NCI-H128 (cell line): ENCODE results near the gene CA5A.
"Not testable (repeated sequence)": the region's sequence is repeated elsewhere in the genome, so short reads cannot be mapped to it uniquely, and the experiment has no call there.

Experiments used
- DNase-seq: peaks from one replicate; lab custom pipeline; 2025; ENCODE audit not compliant: unreplicated experiment; lab: John Stamatoyannopoulos, UW

Gene CA5A

DNA sequence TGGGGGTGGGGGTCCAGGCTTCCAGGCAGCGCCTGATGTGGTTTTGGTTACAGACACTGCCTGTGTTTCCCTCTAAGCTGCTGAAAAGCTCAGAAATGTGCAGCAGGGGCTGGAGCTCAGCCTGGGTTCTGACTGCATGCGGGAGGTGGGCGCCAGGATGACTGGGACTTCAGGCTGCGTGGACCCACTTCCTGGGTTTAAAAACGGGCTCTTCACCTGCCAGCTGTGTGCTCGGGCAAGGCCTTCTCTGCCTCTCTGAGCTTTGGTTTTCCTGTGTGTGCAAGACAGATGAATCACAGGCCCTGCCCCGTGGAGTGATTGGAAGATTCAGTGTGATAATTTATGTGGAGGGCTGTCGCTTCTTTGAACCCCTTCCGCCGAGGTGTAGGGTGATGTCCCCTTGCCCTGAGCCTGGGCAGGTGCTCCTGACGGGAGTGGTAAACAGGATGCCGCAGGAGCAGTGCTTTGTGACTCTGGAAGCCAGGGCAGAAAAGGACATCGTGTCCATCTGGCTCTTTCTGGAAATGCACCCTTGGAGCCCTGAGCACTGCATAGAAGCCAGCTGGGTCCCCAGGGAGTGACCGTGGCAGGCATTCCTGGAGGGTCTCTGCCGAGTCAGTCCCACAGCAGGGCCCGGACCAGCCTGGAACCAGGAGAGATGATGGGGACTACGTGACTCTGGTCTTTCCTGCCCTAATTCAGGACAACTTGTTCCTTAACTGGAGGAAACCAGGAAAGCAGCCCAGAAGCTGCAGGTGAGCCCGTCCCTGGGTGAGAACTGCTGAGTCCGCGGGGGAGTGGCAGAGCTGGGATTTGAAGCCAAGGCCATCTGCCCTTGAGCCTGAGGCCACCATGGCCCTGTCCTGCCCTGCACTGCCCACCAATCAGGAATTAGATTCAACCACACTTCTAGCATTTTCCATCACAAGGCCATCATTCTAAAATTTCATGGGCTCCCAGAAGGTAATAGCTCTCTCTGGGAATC lies 38.5 kb downstream of the CA5A start:
- no peak for DNase-seq

DNA sequence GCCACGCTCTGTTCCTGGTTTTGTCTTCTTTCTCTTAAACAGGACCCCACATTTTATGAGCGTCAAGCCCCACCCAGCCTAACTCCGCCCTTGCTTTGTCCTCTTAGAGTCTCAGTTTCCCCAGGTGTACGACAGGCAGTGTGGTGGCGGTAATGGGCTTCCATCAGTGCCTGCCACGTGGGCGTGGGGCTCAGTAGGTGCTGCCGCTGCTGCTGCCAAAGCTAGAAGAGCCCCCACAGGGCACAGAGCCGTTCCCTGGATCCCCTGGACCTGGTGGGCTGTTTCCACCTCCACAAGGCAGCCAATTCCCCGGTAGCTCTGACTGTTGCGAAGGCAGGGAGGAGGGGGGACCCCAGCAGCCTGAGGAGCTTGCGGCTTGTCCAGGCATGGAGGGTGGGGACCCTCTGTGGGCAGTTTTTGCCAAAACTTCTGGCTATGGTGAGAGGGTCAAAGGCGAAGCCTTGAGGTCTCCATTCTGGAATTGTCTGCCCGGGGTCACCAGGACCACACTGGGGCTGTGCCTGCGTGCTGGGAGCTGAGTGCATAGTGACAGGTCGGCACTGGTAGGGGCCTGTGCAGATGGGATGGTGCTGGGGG lies 39.3 kb downstream of the CA5A start:
- not testable (repeated sequence) for DNase-seq

DNA sequence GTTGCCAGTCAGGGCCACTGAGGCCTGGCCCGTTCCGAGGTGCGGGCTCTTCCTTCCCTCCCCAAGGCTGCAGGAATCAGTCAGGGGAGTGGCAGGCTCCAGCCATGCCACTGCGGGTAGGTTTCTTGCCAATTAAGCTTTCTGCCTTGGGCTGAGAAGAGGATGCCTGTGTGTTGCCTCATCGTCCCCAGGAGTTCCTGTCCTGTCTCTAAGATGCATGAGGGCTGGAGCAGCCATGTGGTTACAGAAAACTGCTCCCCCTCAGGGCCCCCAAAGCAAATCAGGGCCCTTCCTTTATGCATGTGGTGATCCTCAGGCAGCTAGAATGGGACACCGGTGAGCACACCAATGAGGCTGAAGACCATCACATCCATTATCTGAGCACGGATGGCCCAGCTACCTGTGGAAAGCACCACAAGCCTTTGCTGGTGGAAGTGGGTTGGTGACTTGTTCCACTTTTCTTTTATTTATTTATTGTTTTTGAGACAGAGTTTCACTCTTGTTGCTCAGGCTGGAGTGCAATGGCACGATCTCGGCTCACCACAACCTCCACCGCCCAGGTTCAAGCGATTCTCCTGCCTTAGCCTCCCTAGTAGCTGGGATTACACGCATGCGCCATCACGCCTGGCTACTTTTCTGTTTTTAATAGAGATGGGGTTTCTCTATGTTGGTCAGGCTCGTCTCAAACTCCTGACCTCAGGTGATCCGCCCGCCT lies 40.0 kb downstream of the CA5A start:
- DNase-seq, result not testable (repeated sequence)

DNA sequence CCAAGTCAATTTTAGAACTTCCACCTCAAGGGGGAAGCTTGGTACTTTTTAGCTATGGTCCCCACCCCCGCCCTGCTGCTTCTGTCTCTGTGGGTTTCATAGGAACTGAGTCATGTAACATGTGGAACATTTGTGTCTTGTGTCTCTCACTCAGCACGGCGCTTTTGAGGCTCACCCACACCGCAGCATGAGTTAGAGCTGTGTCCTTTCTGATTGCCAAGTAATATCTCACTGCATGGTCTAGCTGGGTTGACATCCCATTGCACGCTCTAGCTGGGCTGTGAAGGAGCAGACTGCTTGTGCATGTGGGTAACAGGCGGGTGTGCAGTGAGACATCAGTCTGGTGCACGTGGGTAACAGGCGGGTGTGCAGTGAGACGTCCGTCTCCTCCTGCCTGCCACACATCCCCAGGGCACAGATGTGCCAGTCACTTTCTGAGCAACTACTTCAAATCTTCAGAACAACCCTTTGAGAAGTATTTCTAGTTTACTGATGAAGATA lies 40.6 kb downstream of the CA5A start:
- DNase-seq, result no peak

DNA sequence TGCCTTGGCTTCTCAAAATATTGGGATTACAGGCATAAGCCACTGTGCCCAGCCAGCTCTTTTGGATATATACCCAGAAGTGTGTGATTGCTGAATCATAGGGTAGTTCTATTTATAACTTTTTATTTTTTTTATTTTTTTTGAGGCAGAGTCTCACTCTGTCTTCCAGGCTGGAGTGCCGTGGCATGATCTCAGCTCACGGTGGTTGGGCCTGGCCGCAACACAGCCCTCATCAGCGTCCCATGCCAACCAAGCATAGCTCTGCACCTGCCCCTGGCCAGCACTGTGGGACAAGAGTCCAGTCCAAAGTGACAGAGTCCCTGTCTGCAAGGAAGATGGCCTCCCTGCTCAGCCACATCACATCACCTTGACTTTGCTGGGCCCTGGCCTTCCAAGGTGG lies 42.3 kb downstream of the CA5A start:
- DNase-seq, result not testable (repeated sequence)

DNA sequence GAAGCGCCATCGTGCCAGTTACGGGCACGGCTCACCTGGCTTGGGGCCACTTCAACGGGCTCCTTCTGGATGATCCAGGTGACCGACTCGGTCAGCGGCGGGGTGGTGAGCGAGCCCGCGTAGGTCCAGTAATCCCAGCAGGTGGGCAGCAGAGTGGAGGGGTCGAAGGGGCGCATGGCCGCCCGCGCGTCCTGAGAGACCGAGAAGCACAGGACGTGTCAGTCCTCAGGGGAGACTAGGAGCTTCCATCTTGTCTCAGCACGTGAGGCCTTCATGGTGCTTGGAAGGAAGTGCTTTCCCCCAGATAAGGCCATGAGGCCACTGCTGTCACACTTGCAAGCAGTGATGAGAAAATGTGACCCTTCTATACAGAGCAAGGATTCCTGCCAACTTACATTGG lies 44.6 kb downstream of the CA5A start:
- no peak for DNase-seq

DNA sequence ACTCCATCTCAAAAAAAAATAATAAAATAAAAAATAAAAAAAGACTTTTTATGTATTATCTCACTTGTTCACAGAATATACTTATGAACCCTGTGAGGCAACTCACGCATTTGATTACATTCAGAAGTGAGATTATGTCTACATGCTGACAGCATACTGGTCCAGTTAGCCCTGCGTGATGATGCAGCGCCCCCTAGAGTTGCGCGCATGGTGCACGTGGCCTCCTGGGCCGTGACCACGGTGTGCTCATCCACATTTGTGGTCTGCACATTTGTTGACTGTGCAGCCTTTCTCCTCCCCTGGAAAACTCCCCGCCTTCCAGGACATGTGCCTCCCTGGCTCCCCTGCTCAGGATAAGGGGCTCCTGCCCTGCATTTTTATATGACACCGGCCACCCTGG lies 46.6 kb downstream of the CA5A start:
- DNase-seq, result not testable (repeated sequence)

DNA sequence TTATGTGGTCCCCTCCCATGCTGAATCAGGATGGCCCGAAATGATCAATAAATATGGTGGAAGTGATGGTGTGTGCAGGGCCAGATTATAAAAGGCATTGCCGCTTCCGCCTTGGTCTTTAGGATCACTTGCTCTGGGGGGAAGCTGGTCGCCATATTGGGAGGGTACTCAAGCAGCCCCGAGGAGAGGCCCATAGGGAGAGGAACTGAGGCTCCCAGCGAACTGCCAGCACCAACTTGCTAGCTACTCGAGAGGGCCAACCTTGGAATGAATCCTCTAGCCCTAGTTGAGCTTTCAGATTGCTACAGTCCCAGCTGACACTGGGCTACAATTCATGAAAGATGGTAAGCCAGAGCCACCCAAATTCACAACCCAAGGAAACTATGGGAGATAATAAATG lies 48.0 kb downstream of the CA5A start:
- not testable (repeated sequence) for DNase-seq

DNA sequence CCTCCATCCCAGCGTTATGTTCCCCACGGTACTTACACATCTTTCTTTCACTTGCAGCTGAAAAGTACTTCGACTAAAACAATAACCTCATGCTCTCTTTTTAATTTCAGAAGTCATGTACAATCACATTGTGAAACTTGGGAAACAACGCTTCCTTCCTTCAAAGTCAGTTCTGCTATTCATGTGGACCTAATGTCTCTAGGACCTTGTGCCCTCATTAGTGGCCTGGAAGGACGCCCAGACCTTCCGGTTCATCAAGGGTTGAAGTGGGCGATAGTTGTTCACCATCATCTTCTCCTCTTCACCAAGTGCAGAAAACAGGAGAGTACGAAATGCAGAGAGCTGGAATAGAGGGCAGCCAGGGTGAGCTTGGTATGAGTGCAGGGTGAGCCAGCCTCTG lies 48.4 kb downstream of the CA5A start:
- not testable (repeated sequence) for DNase-seq

DNA sequence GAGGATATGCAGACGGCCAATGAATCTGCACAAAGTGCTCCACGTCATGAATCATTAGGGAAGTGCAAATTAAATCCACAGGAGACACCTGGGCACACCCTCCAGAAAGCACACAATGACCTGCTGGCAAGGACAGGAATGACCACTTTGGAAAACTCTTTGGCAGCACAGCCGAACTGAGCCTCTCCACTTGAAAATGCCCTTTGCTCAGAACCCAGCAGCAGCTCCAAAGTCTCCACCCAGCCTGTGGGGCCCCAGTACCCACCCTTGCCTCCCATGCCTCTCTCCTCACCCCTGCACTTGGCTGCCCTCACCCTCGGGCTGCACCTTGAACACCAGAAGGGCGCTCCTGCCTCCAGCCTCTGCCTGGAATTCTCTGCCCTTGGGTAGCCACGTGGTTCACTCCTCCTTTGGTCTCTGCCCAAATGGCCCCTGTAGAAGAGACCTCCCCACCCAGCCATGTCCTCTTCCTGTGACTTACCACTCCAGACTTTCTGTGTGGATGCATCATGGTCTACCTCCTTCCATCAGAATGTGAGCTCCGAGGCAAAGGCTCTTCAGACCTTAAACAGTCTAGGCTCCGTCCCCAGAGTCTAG lies 50.9 kb downstream of the CA5A start:
- DNase-seq, result not testable (repeated sequence)

DNA sequence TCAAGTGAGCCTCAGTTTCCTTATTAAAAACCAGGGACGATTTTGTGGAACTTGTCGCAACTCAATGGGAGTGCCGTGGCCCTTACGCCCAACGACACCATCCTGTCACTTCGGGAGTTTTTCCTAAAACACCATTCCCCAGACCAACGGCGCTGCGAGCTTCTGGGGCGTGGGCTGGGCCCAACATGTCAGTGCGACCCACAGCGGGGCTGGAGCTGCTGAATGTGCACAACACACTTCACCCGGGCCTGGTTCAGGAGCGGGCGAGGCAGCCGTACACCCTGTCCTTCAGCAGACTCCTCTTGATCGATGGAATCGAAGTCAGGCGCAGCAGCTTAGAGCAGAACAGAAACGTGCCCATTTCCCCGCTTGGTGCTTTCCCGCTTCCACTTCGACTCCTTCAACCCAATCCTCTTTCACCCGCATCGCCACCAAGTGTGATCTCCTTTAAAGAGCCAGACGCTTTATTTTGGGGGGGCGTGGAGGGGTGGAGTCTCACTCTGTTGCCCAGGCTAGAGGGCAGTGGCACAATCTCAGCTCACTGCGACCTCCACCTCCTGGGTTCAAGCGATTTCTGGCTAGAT lies 53.8 kb downstream of the CA5A start:
- DNase-seq, result no peak

DNA sequence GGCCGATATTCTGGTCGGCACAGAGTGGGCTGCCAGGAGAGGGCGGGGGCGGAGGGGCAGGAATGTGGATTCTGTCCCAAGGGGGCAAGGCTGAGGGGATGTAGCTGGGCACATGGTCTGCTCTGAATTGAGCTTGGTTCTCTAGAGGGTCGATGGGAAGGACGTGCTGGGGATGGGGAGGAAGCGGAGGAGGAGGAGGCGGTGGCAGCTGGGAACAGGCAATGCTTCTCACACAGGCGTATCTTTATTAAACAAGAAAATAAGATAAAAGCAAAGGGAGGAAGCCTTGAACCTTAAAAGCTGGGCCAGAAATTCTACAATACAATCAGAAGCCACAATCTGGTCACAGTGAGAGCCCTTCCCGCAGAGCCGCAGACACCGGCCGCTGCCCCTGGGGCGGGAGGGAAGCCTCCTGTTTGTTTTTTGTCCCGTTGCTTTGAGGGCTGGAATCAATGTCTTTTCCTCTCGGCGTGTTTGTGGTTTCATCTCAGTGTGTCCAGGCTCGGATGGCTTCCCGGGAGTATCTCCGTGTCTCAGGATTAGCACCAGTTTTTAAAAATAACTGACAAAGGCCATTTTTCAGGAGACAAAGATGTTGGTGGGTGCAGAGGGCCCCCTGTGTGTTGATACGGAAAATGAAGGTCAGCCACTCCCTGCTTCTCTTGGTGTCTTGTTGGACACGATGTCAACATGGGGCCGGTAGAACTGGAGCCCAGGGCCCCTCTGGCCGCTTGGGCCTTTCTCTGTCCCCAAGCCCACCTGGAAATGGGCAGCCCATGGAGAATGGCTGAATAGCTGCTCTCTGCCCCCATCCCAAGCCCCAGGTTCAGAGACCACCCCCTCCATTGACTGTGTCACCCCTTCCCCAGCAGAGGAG lies 54.8 kb downstream of the CA5A start:
- no peak for DNase-seq

DNA sequence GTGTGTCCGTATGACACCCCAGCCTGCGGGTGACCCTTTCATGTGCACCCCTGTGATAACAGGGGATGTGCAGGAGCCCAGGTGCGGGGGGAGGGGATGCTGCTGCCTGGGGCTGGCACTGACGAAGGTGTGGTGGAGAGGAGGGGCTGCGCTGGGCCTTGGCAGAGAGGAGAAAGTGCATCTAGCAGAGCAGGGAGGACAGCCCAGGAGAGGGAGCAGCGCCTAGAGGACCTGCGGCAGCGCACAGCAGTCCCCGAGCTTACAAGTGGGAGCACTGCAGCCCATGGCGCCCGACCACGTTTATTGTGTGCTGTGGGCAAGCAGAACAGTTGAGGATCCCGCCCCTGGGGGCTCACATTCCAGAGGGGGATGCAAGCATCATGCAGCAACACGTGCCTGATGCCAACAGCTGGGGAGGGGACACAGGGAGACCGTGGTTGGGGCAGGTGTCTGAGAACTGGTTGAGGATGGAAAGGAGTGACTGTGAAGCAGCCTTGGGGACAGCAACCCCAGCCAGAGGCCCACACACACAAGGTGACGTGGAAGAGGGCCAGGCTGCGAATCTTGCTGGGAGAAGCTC lies 56.1 kb downstream of the CA5A start:
- DNase-seq, result no peak

DNA sequence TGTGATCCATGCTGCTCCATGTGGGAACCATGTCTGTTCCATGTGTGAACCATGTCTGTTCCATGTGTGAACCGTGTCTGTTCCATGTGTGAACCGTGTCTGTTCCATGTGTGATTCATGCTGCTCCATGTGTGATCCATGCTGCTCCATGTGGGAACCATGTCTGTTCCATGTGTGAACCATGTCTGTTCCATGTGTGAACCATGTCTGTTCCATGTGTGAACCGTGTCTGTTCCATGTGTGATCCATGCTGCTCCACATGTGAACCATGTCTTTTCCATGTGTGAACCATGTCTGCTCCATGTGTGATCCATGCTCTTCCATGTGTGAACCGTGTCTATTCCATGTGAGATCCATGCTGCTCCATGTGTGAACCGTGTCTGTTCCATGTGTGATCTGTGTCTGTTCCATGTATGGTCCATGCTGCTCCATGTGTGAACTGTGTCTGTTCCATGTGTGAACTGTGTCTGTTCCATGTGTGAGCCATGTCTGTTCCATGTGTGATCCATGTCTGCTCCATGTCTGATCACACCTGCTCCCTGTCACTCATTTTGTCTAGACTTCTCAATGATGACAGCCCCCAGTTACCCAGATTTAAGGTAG lies 56.8 kb downstream of the CA5A start:
- not testable (repeated sequence) for DNase-seq

DNA sequence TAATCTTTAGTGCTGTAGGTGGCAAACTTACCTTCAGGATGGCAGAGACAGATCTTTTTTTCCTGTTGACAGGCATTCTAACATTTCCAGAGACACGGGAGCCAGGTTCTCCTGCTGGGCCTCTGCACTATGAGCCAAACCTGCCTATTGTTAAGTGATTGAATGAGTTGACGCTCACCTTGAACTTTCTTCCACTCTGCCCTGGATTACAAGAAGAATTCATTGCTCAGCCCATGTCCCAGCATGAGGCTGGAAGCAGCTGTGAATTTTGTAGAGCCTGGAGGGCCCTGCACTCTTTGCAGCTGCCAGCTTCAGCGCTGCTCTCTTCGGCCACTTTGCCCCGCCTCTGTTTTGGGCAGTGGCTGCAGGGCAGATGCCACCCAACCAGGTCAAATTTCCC lies 57.6 kb downstream of the CA5A start:
- DNase-seq, result no peak

DNA sequence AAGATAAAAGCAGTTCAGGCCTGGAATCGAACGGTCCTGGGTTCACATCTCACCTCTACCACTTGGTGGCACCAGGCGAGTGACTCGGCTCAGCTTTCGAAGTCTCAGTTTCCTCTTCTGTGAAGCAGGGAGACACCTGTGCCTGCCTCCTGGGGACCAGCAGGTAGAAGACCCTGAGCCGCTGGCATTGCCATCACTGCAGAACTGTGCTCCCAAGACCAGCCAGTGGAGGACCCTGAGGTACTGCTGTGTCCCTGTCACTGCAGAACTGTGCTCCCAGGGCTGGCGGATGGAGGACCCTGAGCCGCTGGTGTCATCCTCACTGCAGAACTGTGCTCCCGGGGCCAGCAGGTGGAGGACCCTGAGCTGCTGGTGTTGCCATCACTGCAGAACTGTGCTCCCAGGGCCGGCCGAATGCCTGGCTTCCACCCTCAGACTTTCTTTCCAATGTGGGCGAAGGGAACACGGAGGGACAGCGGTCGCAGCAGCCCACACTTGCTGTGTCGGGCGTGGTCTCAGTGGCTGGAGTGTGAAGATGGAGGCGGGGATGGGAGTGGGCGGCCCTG lies 58.3 kb downstream of the CA5A start:
- DNase-seq, result no peak

DNA sequence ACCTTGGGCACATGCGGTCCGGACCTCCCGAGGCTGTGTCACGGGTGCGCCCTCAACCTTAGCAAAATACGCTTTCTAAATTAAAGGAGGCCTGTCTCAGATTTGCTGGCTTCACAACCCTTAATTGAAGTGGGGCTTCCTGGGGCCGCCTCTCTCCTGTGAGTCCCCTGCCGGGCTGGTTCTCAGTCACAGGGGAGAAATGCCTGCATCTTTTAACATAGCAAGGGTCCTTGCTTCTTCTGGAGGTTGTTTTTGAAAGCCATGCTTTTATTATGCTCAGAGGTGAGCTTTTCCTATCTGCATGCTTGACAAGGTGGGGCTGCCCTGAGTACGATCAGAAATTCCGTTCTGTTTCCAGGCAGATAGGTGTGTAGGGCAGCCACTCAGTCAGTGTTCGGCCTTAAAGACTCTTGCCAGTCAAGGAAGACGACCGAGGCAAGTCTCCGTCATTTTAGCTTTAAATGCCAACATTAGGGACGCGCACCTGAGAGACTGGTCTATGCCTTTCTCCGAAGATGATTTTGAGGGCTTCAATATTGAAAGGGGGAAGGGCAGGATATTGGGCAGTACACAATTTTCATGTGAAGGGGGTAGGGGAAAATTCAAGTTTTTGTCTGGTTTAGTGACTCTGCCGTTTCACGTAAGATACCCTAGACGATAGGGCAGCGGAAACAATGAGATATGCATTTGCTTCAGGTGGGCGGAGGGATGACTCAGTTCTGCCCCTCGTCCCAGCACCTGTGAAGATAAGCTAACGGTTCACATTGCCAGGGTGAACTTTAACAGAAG lies 61.5 kb downstream of the CA5A start:
- DNase-seq, result no peak
